Sciatic nerve (tissue), 2 donors: ENCODE measurements around the gene ANKRD42. TPM values are rescaled to one million over a fixed set of nuclear protein-coding genes. Genes with fewer than 3 reads are reported as not detected.

Experiments used
- ATAC-seq: fragments of 200-7000 bp; cut with Tn5 transposase; one replicate; pipeline ENCODE4 v1.9.1; 2020; ENCODE audit warnings: mild to moderate bottlenecking, moderate library complexity
- DNase-seq: peaks from one replicate; pipeline ENCODE4 v3.0.0-alpha.2; 2020; ENCODE audit warnings: low spot score
- intact Hi-C: fragments of 100-400 bp; cut with DNase I; formaldehyde crosslinking; loops from one replicate; pipeline ENCODE4 v1.14.2; 2022
- total RNA-seq: library from RNA; stranded (reverse); fragmentation: NEBNext Ultra II Directional; extraction: Animal tissue kit (Norgen Biotek cat#: 25700); gene quantifications from one replicate; pipeline ENCODE4 v1.2.1, GENCODE V29; 2021
- donor health status: DM: no; HTN: no; CAD: no.
- donor health status: DM: no; HTN: no; CAD: no.

ANKRD42 gene
- total RNA-seq, 1 donor from 2014 or later, result 10.7 TPM

DNA sequence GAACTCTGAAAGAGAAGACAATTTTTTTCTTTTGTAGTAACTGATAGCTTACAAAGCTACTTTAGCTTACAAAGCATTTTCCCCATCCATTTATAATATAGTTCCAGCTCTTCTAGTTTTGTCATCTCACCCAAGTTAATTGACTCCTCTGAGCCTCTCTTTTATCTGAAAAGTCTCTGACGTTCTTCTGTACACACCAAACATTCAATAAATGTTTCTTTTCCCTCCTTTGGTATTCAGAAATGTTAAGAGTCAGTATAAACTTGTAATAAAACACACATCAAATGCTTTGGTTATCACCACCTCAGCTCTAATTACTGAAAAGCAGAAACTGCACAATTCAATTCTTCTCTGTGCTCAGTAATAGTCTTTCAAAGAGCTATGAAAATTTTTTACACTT lies 86.7 kb downstream of the ANKRD42 start:
- ATAC-seq (no peak), DNase-seq (no peak)
- intact Hi-C loops, result no loop called here

DNA sequence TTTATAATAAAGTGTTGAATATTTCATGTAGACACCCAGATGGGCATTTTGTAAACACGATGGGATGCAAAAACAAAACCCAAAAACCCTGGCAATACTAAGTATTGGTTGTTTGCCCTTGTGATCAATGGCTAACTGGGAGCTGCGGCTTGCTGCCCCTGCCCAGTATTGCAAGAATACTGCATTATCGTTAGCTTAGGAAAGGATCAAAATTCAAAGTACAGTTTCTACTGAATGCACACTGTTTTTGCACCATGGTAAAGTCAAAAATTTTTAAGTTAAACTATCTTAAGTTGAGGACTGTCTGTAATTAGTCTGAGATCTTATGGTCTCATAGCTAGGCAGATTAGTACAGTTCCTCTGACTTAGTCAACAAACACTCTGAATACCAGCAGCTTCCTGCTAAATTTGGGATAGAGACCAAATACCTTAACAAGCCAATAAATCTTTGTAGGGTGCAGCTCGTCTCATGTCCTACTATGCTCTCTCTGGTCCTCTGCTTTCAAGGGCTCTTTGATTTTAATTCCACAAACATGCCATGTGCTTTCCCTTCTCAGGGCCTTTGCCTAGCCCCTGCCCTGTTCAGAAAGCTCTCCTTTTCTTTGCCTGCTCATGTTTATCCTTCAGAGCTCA lies 88.7 kb downstream of the ANKRD42 start:
- ATAC-seq (no peak), DNase-seq (no peak)
- intact Hi-C loops, result no loop called here

DNA sequence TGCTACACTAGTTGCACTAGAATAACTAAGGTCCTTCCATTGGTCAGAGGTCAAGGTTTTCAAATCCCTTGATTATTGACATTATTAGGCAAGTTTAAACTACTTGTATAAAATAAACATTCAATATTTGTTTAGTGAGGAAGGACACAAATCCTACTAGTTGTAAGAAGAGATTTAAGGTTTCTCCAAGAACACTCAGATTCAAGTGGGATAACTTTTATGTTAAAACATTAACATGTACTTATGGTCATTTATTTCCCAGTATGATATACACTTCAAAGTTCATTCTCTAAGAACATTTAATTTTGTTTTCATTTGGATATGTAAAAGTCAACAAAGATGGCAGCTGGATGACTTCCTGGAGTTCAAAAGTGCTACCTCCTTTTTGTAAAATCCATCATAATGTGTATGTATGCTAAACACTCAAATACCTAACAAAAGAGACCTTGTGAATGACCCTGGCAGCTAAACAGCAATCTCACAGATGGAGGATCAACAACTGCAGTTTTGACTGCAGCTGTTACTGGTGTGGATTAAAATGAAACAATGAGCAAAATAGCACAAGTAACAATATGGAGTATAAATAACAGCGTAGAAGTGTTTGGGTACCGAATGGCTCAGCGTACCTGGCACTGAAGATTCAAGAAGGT lies 91.1 kb downstream of the ANKRD42 start:
- DNase-seq (no peak), ATAC-seq (no peak)
- intact Hi-C loops, result no loop called here

GRCh38 chr11:83285151-83285770 lies 91.7 kb downstream of the ANKRD42 start:
- ATAC-seq, result peak; percentile 71
- intact Hi-C loops, result no loop called here
- DNase-seq, result no peak

GRCh38 chr11:83285771-83286528 lies 92.4 kb downstream of the ANKRD42 start, which contains the start of gene CCDC90B:
CCDC90B (minus strand) TSS chr11:83286367; CDS start chr11:83285972, 395 bp downstream.
- peak; percentile 98 for ATAC-seq
- intact Hi-C loops, result no loop called here
- DNase-seq, result peak; percentile 95

- DNase-seq, result no peak
- intact Hi-C loops, result no loop called here
- no peak for ATAC-seq
Observed at GRCh38 chr11:83287631-83288030, 94.1 kb downstream of the ANKRD42 start.

GRCh38 chr11:83292709-83293456 lies 99.4 kb downstream of the ANKRD42 start:
- no peak for DNase-seq
- ATAC-seq, result peak; percentile 81
- intact Hi-C loops, result loop anchor here (5.0 kb wide), 1 partner anchor 524 kb away; no protein-coding TSS in a partner anchor

DNA sequence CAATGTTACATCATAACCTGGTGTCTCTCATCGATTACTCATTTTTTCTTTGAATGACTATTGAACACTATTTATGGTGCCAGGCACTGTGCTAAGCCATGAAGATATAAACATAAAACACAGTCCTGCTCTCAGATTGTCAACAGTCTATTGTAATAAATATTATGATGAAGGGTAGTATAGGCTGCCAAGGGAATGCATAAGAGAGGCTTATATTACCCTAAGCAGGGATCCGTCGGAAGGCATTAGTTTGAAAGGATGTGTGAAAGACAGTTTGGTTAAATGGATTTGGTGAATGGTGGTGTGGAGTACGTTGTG lies 99.9 kb downstream of the ANKRD42 start:
- intact Hi-C loops, result loop anchor here (5.0 kb wide), 1 partner anchor 524 kb away; no protein-coding TSS in a partner anchor

DNA sequence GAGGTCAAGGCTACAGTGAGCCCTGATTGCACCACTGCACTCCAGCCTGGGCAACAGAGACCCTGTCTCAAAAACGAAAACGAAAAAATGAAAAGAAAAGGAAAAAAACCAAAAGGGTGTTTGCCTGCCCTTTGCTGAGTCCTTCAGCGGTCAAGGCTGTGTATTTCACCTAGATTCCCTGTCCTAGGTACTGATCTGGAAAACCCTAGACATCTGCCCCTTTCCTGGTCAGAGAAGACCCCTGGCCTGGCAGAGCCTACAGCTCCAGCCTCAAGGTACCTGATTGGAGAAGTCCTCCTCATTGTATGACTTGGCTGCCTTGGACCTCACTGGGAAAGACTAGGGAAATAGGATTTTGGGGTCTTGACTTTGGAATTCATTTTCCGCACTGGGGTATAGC lies 100.7 kb downstream of the ANKRD42 start:
- intact Hi-C loops, result loop anchor here (5.0 kb wide), 1 partner anchor 523 kb away; no protein-coding TSS in a partner anchor
- DNase-seq (no peak), ATAC-seq (no peak)

More for the DNA sequence above, 99.9 kb downstream of the ANKRD42 start:
- DNase-seq (no peak), ATAC-seq (no peak)

Other genes starting within 250 kb of the ANKRD42 start
- gene RAB30, start 121.8 kb upstream of the ANKRD42 start, total RNA-seq, result 57.1 TPM
- 84.4 TPM for gene PCF11, start 36.6 kb upstream of the ANKRD42 start, total RNA-seq
- 37.2 TPM for gene CCDC90B, start 92.7 kb downstream of the ANKRD42 start, total RNA-seq